Right atrium auricular region (tissue), 2 donors: ENCODE results near the gene RGS6. TPM values are rescaled to one million over a fixed set of nuclear protein-coding genes. Genes with fewer than 3 reads are reported as not detected.

ENCODE experiments used
- DNase-seq: peaks from one replicate; pipeline ENCODE4 v3.0.0-alpha.2; 2019; ENCODE audit warnings: low spot score
- H3K27ac ChIP-seq, 2 donors: fragments of 200-600 bp; sonication (generic); 1 replicate in 1 of 2; 2 replicates in 1 of 2; pipeline ENCODE4 v1.5.1; 2016 to 2019
- H3K27me3 ChIP-seq, 2 donors: fragments of 200-600 bp; sonication (generic); one replicate each; pipeline versions ENCODE4 v1.5.1 to v1.6.0; 2017 to 2019
- H3K36me3 ChIP-seq: fragments of 200-600 bp; sonication (generic); one replicate; pipeline ENCODE4 v1.5.1; 2016
- H3K4me1 ChIP-seq, 2 donors: fragments of 200-600 bp; sonication (generic); one replicate each; pipeline versions ENCODE4 v1.5.1 to v1.6.0; 2017 to 2019
- H3K4me3 ChIP-seq, 2 donors: fragments of 200-600 bp; sonication (generic); 1 replicate in 1 of 2; 2 replicates in 1 of 2; pipeline ENCODE4 v1.5.1; 2017 to 2019; ENCODE audit warnings: mild to moderate bottlenecking in 1 of 2, moderate library complexity in 1 of 2
- H3K9me3 ChIP-seq, 2 donors: fragments of 200-600 bp; sonication (generic); one replicate each; pipeline ENCODE4 v1.5.1; 2019
- total RNA-seq, 2 donors: library from RNA; depleted of rRNA; stranded (reverse); fragments of >200 nt; gene quantifications; one replicate each; pipeline ENCODE4 v1.1.0, GENCODE V29; 2016
- TF ChIP-seq, protein P1 (sequence below), 2 donors: fragments of 200-600 bp; sonication (generic); IDR thresholded peaks; one replicate each; pipeline ENCODE4 v1.5.1; 2019; ENCODE audit warnings: antibody characterized with exemption in 2 of 2

The RGS6 gene
- total RNA-seq, 2 donors from 2014 or later: 12.1 to 13.1 TPM

DNA sequence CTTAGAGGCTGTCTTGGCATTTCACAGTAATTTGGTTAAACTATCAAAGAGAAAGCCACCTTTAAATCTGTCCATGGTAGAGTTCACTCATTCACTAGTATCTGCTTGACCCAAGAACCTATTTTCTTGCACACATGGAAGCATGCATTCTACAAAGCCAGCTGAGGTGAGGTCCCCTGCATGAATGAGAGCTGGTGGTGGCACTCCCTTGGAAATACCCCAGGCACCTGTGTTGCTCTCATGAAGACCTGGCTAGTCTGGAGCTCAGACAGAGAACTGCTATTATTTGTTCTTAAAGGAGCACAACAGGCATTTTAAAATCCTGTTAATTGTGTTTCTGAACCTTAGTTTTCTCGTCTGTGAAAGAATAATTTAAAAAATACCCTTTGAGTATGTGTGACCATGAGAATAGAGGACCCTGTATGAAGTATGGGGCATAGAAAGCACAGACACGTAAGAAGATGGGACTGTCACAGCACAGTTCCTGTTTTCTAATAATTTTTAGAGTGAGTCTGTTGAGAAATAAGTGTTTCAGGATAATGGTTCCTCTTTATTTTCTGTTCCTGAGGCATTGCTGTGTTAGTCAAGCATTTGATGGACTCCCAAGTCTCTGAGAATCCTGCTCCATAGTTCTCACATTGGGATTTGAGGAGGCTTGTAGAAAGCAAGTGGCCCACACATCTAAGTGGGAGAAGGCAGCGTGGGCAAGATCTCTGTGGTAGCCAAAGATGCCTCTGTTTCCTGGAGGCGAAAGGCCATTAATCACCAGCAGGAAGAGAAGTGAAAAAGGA, 10.9 kb downstream of the RGS6 start:
- Histone ChIP-seq H3K27ac (no peak overlapping the region), H3K36me3 (no peaks in the 10 kb centered on the region), H3K4me3 (no peak overlapping the region), H3K4me1 (no peaks in the 10 kb centered on the region), H3K9me3 (peaks cover 0 to 10% of the 10 kb centered on the region in 2 donors), H3K27me3 (no peaks in the 10 kb centered on the region)
- no peak for DNase-seq
- TF ChIP-seq, protein P1, sequence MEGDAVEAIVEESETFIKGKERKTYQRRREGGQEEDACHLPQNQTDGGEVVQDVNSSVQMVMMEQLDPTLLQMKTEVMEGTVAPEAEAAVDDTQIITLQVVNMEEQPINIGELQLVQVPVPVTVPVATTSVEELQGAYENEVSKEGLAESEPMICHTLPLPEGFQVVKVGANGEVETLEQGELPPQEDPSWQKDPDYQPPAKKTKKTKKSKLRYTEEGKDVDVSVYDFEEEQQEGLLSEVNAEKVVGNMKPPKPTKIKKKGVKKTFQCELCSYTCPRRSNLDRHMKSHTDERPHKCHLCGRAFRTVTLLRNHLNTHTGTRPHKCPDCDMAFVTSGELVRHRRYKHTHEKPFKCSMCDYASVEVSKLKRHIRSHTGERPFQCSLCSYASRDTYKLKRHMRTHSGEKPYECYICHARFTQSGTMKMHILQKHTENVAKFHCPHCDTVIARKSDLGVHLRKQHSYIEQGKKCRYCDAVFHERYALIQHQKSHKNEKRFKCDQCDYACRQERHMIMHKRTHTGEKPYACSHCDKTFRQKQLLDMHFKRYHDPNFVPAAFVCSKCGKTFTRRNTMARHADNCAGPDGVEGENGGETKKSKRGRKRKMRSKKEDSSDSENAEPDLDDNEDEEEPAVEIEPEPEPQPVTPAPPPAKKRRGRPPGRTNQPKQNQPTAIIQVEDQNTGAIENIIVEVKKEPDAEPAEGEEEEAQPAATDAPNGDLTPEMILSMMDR (IDR thresholded peaks at IDR 0.05): no peak

DNA sequence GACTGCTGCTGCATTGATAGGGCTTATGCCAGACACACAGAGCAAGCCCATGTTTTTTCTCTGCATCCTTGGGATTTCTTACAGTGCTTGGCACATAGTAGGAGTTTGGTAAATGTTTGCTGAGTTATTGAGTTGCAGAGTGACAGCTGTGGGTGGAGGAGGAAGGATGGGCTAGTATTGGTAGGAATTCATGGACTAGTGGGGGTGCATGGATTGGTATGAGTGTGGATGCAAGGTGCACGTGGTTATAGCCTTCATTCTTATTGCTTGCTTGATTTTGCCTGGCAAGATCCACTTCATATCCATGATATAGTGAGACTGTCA, 11.4 kb downstream of the RGS6 start:
- Histone ChIP-seq H3K27me3 (no peaks in the 10 kb centered on the region), H3K27ac (no peak overlapping the region), H3K4me1 (no peaks in the 10 kb centered on the region), H3K9me3 (peaks cover 0 to 10% of the 10 kb centered on the region in 2 donors), H3K36me3 (no peaks in the 10 kb centered on the region), H3K4me3 (no peak overlapping the region)
- TF ChIP-seq, protein P1 (IDR thresholded peaks at IDR 0.05): no peak
- DNase-seq: no peak

DNA sequence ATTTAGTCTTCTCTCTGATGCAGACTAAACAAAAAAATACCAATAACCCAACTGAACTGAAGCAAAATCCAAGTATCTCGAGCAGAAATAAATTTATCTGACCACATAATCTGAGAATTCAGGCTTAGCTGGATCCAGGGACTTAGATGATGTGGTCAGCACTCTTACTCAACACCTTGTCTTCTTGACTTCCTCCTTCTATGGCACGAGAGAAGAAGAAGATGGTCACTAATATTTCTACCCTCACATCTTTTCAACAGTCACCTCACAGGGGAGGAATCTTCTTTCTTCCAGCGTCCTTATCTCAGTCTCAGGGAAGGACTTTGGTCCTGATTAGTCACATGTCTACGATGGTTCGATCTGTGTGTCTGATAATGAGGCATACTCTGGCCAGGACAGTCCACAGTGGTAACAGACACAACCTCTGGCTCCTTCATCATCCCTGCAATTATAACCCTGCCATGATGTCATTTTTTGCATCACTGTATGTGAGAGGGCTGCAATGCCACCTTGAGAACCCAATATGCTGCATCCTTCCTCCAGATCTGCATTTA, 15.8 kb downstream of the RGS6 start:
- Histone ChIP-seq H3K9me3 (peaks cover 0 to 5% of the 10 kb centered on the region in 2 donors), H3K27ac (no peak overlapping the region), H3K4me3 (no peak overlapping the region), H3K27me3 (no peaks in the 10 kb centered on the region), H3K36me3 (no peaks in the 10 kb centered on the region), H3K4me1 (no peaks in the 10 kb centered on the region)
- TF ChIP-seq, protein P1 (IDR thresholded peaks at IDR 0.05): no peak
- DNase-seq: no peak

DNA sequence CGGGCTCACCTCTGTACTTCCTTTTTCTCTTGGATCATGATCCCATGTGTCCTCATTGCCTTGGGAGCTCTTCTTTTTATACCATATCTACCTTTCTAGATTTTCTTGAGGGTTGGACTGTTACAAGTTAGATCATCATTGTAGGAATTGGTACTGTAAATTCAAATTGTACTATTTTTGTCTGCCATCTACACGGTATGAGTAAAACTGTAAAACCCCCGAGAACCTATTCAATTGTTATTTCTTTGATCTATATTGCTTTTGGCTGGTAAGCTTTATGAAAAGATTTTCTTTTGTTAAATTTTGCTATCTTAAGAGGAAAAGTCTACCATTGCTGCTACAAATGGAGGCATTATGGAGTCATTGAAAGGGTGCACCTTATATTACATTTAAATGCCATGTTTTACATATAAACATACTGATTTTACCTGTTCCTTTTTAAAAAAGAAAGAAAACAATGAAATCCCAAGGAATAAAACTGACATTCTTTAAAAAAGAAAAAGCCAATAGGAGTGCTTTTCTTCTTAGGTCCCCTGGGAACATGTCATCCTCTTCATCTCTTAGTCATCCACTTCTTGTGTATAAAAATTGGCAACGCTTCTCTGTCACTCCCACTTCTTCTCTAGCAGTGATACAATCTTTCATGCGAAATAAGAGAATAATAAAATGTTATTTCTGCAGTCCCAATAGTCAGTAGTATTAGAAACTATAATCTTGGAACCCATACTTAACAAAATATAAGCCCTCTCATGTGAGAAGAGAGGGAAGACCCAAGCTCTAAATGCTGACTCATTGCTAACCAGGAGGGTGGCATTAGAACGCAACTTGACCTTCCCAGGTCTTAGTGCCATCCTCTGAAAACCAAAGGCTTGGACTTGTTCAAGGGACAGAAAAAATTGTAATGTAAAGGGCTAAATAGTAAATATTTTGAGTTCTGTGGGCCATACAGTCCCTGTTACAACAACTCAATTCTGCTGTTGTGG, 20.4 kb downstream of the RGS6 start:
- H3K27ac ChIP-seq: no peak overlapping the region
- H3K4me3 ChIP-seq: no peak overlapping the region
- TF ChIP-seq, protein P1 (IDR thresholded peaks at IDR 0.05): no peak
- no peaks in the 10 kb centered on the region for H3K4me1 ChIP-seq
- H3K27me3 ChIP-seq: no peaks in the 10 kb centered on the region
- no peak for DNase-seq
- H3K36me3 ChIP-seq: no peaks in the 10 kb centered on the region
- H3K9me3 ChIP-seq: peaks cover 0 to 5% of the 10 kb centered on the region in 2 donors

DNA sequence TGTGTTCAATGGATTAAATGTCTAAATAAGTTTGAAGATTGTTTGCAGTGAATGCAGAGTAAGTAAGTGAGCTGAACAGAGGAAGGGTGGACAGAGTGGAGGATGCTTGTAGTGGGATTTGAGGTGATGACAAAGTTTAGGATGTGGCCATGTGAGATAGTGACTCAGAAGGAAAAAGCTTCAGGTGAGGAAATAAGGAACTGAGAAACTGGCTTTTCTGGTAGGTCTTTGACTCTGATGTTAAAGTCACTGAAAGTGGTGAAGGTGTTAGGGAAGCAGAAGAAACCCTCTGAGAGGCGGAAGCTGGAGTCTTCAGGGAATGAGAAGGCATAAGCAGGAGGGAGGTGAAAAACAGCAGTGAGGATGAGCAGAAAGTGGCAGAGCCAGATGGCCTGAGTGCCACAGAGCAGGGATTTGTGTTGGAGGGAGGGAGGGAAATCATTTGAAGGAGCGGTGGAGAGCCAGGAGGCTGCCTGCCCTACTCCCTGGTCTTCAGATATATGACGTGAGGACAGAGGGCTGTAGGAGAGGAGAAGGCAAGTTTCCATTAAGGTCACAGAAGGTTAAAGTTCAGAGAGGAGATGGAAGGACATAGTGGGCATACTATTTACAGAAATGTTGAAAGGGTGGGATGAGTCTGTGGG, 24.8 kb downstream of the RGS6 start:
- TF ChIP-seq, protein P1 (IDR thresholded peaks at IDR 0.05): no peak
- Histone ChIP-seq H3K27me3 (no peaks in the 10 kb centered on the region), H3K27ac (peak overlapping the region in 1 of 2 donors; percentile 17)

More for the DNA sequence above, 24.8 kb downstream of the RGS6 start:
- H3K4me3 ChIP-seq: no peak overlapping the region
- no peaks in the 10 kb centered on the region for H3K9me3 ChIP-seq
- H3K4me1 ChIP-seq: peaks cover 0 to 22% of the 10 kb centered on the region in 2 donors
- H3K36me3 ChIP-seq: no peaks in the 10 kb centered on the region
- DNase-seq: no peak
